Mucosa of rectum (tissue), 2 donors: ENCODE measurements around the gene RNF111.
A peak's percentile ranks its signal among the peaks of the same experiment; 100 is the strongest.

Experiments
- H3K27ac ChIP-seq, 2 donors: one replicate each; pipeline ENCODE4 v1.7.0; 2013; ENCODE audit warnings: inconsistent platforms in 2 of 2, low read depth in 2 of 2, low read length in 2 of 2
- H3K27me3 ChIP-seq, 2 donors: one replicate each; pipeline ENCODE4 v1.7.0; 2013; ENCODE audit warnings: low read length in 2 of 2; ENCODE audit not compliant: control insufficient read depth in 2 of 2, insufficient read depth in 2 of 2
- H3K36me3 ChIP-seq, 2 donors: one replicate each; pipeline ENCODE4 v1.7.0; 2013; ENCODE audit warnings: low read length in 2 of 2; ENCODE audit not compliant: control insufficient read depth in 2 of 2, insufficient read depth in 2 of 2
- H3K4me1 ChIP-seq, 2 donors: one replicate each; pipeline ENCODE4 v1.7.0; 2013; ENCODE audit warnings: low read length in 2 of 2, mild to moderate bottlenecking in 1 of 2; ENCODE audit not compliant: control insufficient read depth in 2 of 2, insufficient read depth in 2 of 2
- H3K4me3 ChIP-seq, 2 donors: one replicate each; pipeline ENCODE4 v1.7.0; 2013; ENCODE audit warnings: low read length in 2 of 2
- H3K9ac ChIP-seq, 2 donors: one replicate each; pipeline ENCODE4 v1.7.0; 2013; ENCODE audit warnings: low read length in 2 of 2, low read depth in 1 of 2, mild to moderate bottlenecking in 1 of 2
- H3K9me3 ChIP-seq, 2 donors: one replicate each; pipeline ENCODE4 v1.7.0; 2013; ENCODE audit warnings: low read length in 2 of 2; ENCODE audit not compliant: control insufficient read depth in 2 of 2
- donor health status: healthy.
- donor health status: Normal muscosa, but diverticular disease.

The RNF111 gene

DNA sequence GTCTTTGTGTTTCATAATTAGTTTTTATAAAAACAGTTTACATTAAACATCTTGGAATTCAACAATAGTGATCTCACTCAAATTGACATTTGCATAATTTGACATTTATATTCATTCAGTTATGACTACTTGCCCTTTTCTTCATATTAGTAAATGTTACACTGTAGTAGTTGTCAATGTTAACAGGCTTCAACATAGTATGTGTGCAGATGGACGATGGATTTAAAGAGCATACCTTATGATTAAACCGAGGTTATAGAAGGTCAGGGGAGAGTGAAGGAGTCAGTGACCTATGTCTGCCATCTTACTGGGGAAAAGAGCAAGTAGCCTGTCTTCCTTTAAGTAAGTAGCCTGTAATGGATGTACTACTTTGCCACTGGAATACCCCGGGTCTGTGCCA lies 109.0 kb downstream of the RNF111 start:
- Histone ChIP-seq H3K36me3 (peaks cover 42 to 47% of the 10 kb centered on the region in 2 donors), H3K27ac (no peak overlapping the region), H3K4me3 (no peak overlapping the region), H3K4me1 (no peaks in the 10 kb centered on the region), H3K9ac (no peak overlapping the region), H3K9me3 (no peaks in the 10 kb centered on the region), H3K27me3 (no peaks in the 10 kb centered on the region)

DNA sequence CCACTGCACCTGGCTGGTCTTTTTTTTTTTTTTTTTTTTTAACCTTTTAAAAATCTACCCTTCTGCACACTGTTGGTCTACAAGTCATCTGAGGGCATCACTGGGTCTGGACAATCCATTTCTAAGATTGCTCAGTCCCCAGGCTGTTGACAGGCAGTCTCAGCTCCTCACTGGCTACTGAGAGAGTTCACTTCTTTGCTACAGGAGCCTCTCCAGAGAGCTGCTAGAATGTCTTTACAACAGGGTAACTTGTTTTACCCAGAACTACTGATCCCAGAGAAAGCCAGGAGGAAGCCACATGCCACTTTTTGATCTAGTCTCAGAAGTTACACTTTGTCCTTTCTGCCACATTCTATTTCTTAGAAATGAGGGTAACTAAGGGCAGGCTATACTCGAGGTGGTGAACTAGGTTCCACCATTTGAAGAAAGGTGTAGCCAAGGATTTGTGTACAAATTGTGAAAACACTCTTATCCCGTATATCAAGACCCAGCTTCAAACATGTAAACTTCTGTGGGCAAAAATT lies 111.8 kb downstream of the RNF111 start:
- no peaks in the 10 kb centered on the region for H3K27me3 ChIP-seq
- H3K4me3 ChIP-seq: no peak overlapping the region
- peaks cover 24 to 27% of the 10 kb centered on the region in 2 donors for H3K36me3 ChIP-seq

DNA sequence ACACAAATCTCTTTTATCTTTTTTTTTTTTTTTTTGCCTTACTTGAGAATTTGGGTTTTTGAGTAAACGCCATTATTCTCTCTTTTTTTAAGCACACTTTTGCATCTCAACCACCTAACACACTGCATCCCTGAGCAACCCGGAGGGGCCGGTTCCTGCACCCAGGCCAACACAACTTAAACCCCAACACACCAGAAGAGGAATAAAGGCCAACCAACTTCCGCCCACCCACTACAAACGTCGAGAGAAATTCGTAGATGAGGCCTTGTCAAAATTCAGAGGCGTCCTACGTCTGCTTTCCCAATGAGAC lies 117.1 kb downstream of the RNF111 start:
- no peaks in the 10 kb centered on the region for H3K27me3 ChIP-seq
- no peaks in the 10 kb centered on the region for H3K9me3 ChIP-seq
- peak overlapping the region; percentile 88 to 96 for H3K4me3 ChIP-seq
- peak overlapping the region; percentile 49 to 60 for H3K27ac ChIP-seq
- peaks cover 0 to 5% of the 10 kb centered on the region in 2 donors for H3K4me1 ChIP-seq
- peaks cover 0 to 4% of the 10 kb centered on the region in 2 donors for H3K36me3 ChIP-seq
- H3K9ac ChIP-seq: peak overlapping the region; percentile 78 to 81

More for the DNA sequence above, 111.8 kb downstream of the RNF111 start:
- Histone ChIP-seq H3K9ac (no peak overlapping the region), H3K27ac (no peak overlapping the region), H3K9me3 (no peaks in the 10 kb centered on the region), H3K4me1 (no peaks in the 10 kb centered on the region)

DNA sequence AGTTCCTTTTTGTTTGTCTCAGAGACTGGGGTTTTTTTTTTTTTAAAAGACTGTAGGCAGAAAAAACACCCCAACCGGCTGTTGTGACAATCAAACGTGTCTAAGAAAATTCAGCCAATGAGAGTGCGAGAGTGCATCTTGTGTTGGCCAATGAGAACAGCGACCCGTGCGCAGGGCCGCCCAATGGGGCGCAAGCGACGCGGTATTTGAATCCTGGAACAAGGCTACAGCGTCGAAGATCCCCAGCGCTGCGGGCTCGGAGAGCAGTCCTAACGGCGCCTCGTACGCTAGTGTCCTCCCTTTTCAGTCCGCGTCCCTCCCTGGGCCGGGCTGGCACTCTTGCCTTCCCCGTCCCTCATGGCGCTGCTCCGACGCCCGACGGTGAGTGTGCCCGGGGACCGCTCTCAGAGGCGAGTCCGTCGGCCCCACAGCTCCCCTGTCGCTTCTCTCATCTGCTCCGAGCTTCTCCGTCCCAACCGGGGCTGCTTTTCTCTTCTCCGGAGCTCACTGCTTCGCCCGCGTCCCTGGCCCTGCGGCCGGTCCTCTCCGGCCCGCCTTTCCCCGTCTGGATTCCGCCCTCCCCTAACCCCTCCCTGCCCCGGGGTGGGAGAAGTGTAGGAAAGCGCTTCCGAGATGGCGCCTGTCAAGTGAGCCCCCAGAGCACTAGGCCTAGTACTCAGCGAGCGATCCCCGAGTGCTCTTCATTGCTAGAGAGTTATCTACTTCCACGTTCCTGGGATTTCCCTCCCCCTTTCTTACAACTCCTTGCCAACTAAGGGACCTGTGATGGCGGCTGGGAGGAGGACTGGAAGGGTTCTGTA lies 117.7 kb downstream of the RNF111 start, which contains the start of gene CCNB2:
TSS of gene CCNB2 (plus strand) at position 235 of the 821 bp plus-strand sequence. CDS start at position 358, 123 bp downstream.
- H3K4me1 ChIP-seq: peaks cover 0 to 5% of the 10 kb centered on the region in 2 donors
- H3K9ac ChIP-seq: peak within 1 kb of the TSS; percentile 78 to 81
- H3K27ac ChIP-seq: peak within 1 kb of the TSS; percentile 49 to 60
- H3K9me3 ChIP-seq: no peaks in the 10 kb centered on the region
- H3K36me3 ChIP-seq: peaks cover 0 to 3% of the 10 kb centered on the region in 2 donors
- no peaks in the 10 kb centered on the region for H3K27me3 ChIP-seq
- H3K4me3 ChIP-seq: peak within 1 kb of the TSS; percentile 88 to 96

DNA sequence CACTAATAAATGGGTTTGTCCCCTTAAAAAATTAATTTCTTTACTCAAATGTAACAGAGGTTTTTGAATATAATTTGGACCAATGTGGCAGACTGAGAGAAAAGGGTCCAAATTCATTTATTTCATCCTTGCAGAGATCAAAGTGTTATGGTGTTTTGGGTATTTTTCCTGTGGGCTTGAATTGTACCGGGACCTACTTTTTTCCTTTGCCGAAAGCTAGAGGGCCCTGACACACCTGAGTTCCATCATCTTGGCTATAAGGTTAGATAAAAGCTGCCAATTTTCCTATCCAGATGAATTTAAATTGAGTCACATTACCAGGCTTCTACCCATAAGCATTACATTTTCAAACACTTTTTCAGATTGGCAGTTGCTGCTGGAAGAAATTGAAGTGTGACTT lies 118.4 kb downstream of the RNF111 start:
- Histone ChIP-seq H3K27me3 (no peaks in the 10 kb centered on the region), H3K27ac (no peak overlapping the region), H3K9ac (peak overlapping the region; percentile 38 to 78), H3K4me3 (peak overlapping the region; percentile 88 to 96), H3K36me3 (no peaks in the 10 kb centered on the region), H3K4me1 (peaks cover 0 to 5% of the 10 kb centered on the region in 2 donors), H3K9me3 (no peaks in the 10 kb centered on the region)

DNA sequence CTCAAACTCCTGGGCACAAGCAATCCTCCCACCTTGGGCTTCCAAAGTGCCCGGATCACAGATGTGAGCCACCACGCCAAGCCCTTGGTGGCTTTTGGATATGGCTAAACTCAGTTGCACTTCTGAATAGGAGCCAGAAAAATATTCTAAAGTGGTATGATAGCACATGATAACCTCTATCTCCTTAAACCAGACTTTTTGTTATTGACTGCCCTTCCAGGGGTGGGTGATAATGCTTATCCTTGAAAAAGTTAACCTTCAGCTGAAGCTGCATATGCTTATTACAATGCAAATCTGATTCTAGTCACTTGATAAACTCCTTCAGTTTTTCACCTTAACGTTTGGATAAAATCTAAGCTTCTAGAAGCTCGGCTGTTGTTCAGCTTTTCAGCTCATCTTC lies 123.8 kb downstream of the RNF111 start:
- Histone ChIP-seq H3K4me1 (no peaks in the 10 kb centered on the region), H3K4me3 (no peak overlapping the region), H3K36me3 (no peaks in the 10 kb centered on the region), H3K27ac (no peak overlapping the region), H3K9ac (no peak overlapping the region), H3K27me3 (no peaks in the 10 kb centered on the region), H3K9me3 (no peaks in the 10 kb centered on the region)

DNA sequence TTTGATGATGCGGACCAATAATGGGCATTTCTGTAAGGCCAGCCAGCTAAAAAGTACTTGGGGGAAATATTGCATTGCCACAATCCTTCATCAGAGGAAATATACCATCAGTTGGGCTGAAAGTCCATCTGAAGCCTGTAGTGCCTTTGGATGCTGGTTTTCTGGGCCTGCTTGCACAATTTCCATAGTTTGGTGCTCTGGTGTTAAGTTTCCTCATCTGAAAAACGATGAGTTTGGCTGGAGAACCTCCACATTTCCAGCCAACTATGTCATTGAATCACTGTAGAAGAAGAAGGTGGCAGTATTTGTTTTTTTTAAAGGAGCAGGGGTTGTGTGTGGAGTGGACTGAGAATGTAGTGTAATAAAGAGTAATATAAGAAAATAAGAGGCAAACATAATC lies 127.6 kb downstream of the RNF111 start:
- H3K4me1 ChIP-seq: no peaks in the 10 kb centered on the region
- peaks cover 2 to 3% of the 10 kb centered on the region in 2 donors for H3K36me3 ChIP-seq

DNA sequence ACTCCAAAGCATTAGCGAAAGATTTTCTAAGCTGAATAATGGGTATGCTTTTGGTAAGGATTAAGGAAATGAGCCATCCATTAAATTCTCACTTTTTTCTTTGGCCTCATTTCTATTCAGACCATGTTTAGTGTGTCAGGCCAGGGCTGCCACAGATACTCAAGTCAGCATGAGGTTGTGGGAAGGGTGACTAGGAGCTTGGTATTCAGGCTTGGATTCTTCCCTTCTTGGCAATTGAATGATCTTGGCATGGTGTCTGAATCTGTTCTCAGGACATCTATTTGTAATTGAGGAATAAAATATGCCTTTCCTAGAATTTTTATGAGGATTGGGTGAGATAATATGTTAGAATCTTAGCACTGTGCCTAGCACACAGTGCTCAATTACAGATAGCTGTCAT lies 128.7 kb downstream of the RNF111 start:
- peaks cover 2 to 3% of the 10 kb centered on the region in 2 donors for H3K36me3 ChIP-seq
- H3K4me1 ChIP-seq: no peaks in the 10 kb centered on the region
- H3K9ac ChIP-seq: no peak overlapping the region
- no peaks in the 10 kb centered on the region for H3K9me3 ChIP-seq
- H3K4me3 ChIP-seq: no peak overlapping the region
- H3K27me3 ChIP-seq: no peaks in the 10 kb centered on the region
- H3K27ac ChIP-seq: no peak overlapping the region

More for the DNA sequence above, 127.6 kb downstream of the RNF111 start:
- no peaks in the 10 kb centered on the region for H3K9me3 ChIP-seq
- no peak overlapping the region for H3K4me3 ChIP-seq
- no peak overlapping the region for H3K27ac ChIP-seq
- no peak overlapping the region for H3K9ac ChIP-seq
- H3K27me3 ChIP-seq: no peaks in the 10 kb centered on the region

DNA sequence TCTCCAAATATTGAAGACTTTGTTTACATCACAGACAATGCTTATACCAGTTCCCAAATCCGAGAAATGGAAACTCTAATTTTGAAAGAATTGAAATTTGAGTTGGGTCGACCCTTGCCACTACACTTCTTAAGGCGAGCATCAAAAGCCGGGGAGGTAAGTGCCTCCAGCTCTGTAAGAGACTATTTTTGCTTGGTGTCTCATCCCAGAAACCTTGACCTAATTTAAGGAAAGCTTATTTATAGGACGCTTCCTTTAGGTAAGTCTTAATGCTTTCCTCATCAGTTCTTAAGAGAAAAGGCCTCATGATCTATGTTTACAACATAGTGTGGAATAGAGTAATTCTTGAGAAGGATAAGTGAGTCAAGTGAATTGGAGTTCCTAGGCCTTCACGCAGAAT lies 129.3 kb downstream of the RNF111 start:
- peaks cover 2 to 3% of the 10 kb centered on the region in 2 donors for H3K36me3 ChIP-seq
- no peaks in the 10 kb centered on the region for H3K4me1 ChIP-seq
- H3K9me3 ChIP-seq: no peaks in the 10 kb centered on the region
- no peak overlapping the region for H3K4me3 ChIP-seq
- no peaks in the 10 kb centered on the region for H3K27me3 ChIP-seq
- no peak overlapping the region for H3K9ac ChIP-seq
- no peak overlapping the region for H3K27ac ChIP-seq

DNA sequence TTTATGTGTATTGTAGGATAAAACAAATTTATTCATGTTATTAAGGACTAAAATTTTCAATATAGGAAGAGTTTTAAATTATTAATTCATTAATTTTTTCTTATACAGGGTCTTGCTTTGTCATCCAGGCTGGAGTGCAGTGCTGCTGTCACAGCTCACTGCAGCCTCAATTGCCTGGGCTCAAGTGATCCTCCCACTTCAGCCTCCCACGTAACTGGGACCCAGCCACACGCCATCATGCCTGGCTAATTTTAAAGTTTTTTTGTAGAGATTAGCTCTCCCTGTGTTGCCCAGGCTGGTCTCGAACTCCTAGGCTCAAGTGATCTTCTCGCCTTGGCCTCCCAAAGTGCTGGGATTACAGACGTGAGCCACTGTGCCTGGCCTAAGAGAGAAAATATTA lies 132.2 kb downstream of the RNF111 start:
- H3K9ac ChIP-seq: no peak overlapping the region
- no peaks in the 10 kb centered on the region for H3K27me3 ChIP-seq
- peaks cover 2 to 3% of the 10 kb centered on the region in 2 donors for H3K36me3 ChIP-seq
- H3K4me3 ChIP-seq: no peak overlapping the region
- H3K9me3 ChIP-seq: no peaks in the 10 kb centered on the region
- peaks cover 15 to 18% of the 10 kb centered on the region in 2 donors for H3K4me1 ChIP-seq
- no peak overlapping the region for H3K27ac ChIP-seq
